Thyroid gland (tissue), 4 donors: Measurements from ENCODE around the gene CNGA3. TPM values are rescaled to one million over a fixed set of nuclear protein-coding genes. Genes with fewer than 3 reads are reported as not detected.

Experiments
- DNase-seq, 2 donors: peaks; one replicate each; pipeline ENCODE4 v3.0.0-alpha.2; 2019
- H3K27ac ChIP-seq, 3 donors: fragments of 200-600 bp; sonication (generic); 1 replicate in 2 of 3; 2 replicates in 1 of 3; pipeline ENCODE4 v1.5.1; 2016 to 2019; ENCODE audit warnings: mild to moderate bottlenecking in 1 of 3, moderate library complexity in 1 of 3
- H3K27me3 ChIP-seq: fragments of 200-600 bp; sonication (generic); one replicate; pipeline ENCODE4 v1.5.1; 2019
- H3K36me3 ChIP-seq, 2 donors: fragments of 200-600 bp; sonication (generic); one replicate each; pipeline ENCODE4 v1.5.1; 2016 to 2019
- H3K4me1 ChIP-seq, 2 donors: fragments of 200-600 bp; sonication (generic); one replicate each; pipeline ENCODE4 v1.5.1; 2017 to 2019
- H3K4me3 ChIP-seq, 3 donors: fragments of 200-600 bp; sonication (generic); replicated peaks in 1 of 3; 1 replicate in 2 of 3; 2 replicates in 1 of 3; pipeline ENCODE4 v1.5.1; 2016; ENCODE audit warnings: mild to moderate bottlenecking in 1 of 3
- H3K9me3 ChIP-seq: fragments of 200-600 bp; sonication (generic); one replicate; pipeline ENCODE4 v1.5.1; 2017
- CTCF ChIP-seq, 6 experiments: fragments of 200-600 bp in 3 of 6; fragments of 450-650 bp in 3 of 6; sonication (generic) in 3 of 6; IDR thresholded peaks; one replicate each; pipeline ENCODE4 v1.5.1; 2016 to 2019; ENCODE audit warnings: antibody characterized with exemption in 6 of 6, mild to moderate bottlenecking in 2 of 6, inconsistent platforms in 1 of 6, moderate library complexity in 1 of 6
- POLR2A ChIP-seq, 2 donors: fragments of 450-650 bp; IDR thresholded peaks; one replicate each; pipeline ENCODE4 v1.6.1; 2017; ENCODE audit warnings: antibody characterized with exemption in 2 of 2, mild to moderate bottlenecking in 2 of 2, moderate library complexity in 1 of 2
- WGBS, 2 donors: methylation state at CpG; one replicate each; pipeline ENCODE4 v1.1.5; 2017; 5-methylcytosine and 5-hydroxymethylcytosine counted together
- intact Hi-C: fragments of 100-400 bp; cut with DNase I; formaldehyde crosslinking; loops from one replicate; pipeline ENCODE4 v1.15.1; 2023
- total RNA-seq, 4 donors: library from RNA; depleted of rRNA; stranded (reverse); fragments of >200 nt; gene quantifications; one replicate each; pipeline ENCODE4 v1.2.3, GENCODE V29; 2016

The CNGA3 gene
- total RNA-seq, 4 donors from 2014 or later: 0.54 TPM; not detected in 3

DNA sequence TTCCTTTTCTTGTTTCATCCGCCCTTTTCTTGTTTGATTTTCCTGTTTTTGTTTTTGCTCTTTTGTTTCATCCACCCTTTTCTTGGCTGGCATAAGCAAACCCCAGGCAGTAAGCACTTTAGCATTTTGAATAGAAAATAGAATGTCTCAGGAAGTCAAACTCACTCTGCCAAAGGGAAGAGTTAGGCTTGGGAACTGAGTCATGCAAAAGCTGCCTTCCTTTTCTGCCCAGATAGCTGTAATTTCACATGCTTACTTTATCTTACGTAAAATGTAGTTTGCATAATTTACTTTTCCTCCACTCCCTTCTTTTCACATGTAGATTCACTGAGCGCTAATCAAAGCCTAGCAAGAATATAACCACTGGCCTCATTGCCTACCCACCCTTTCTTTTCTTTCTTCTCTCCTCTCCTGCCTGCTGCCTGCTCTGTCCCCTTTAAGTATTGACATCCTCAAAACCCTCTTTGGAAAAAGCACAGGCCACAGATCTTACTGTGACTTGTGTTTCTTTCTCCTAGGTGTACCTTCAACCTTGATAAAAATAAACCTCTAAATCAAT lies 48.4 kb downstream of the CNGA3 start:
- DNase-seq: no peak
- H3K27me3 ChIP-seq: no peaks in the 10 kb centered on the region
- H3K4me1 ChIP-seq: no peaks in the 10 kb centered on the region
- 78 to 86% methylated on average over 3 of the region's 3 CpGs for WGBS, 2 donors
- H3K27ac ChIP-seq: no peak overlapping the region
- H3K4me3 ChIP-seq: no peak overlapping the region
- intact Hi-C loops: no loop called here
- H3K9me3 ChIP-seq: no peaks in the 10 kb centered on the region
- no peaks in the 10 kb centered on the region for H3K36me3 ChIP-seq
- TF ChIP-seq CTCF (IDR thresholded peaks at IDR 0.05) (no peak), POLR2A (IDR thresholded peaks at IDR 0.05) (no peak)

DNA sequence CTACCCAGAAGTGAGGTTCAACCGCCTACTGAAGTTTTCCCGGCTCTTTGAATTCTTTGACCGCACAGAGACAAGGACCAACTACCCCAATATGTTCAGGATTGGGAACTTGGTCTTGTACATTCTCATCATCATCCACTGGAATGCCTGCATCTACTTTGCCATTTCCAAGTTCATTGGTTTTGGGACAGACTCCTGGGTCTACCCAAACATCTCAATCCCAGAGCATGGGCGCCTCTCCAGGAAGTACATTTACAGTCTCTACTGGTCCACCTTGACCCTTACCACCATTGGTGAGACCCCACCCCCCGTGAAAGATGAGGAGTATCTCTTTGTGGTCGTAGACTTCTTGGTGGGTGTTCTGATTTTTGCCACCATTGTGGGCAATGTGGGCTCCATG lies 49.7 kb downstream of the CNGA3 start:
- Histone ChIP-seq H3K27me3 (no peaks in the 10 kb centered on the region), H3K4me3 (no peak overlapping the region), H3K27ac (no peak overlapping the region), H3K9me3 (no peaks in the 10 kb centered on the region), H3K36me3 (no peaks in the 10 kb centered on the region), H3K4me1 (no peaks in the 10 kb centered on the region)
- TF ChIP-seq CTCF (IDR thresholded peaks at IDR 0.05) (no peak), POLR2A (IDR thresholded peaks at IDR 0.05) (no peak)
- intact Hi-C loops: no loop called here
- WGBS, 2 donors: 93 to 97% methylated on average over 6 of the region's 6 CpGs
- no peak for DNase-seq

DNA sequence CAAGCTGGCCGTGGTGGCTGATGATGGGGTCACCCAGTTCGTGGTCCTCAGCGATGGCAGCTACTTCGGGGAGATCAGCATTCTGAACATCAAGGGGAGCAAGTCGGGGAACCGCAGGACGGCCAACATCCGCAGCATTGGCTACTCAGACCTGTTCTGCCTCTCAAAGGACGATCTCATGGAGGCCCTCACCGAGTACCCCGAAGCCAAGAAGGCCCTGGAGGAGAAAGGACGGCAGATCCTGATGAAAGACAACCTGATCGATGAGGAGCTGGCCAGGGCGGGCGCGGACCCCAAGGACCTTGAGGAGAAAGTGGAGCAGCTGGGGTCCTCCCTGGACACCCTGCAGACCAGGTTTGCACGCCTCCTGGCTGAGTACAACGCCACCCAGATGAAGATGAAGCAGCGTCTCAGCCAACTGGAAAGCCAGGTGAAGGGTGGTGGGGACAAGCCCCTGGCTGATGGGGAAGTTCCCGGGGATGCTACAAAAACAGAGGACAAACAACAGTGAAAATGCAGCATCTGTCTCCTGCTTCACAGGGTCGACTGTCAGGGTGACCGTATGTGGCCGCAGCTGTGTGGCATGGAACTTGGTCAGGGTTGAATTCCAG lies 50.6 kb downstream of the CNGA3 start:
- H3K9me3 ChIP-seq: no peaks in the 10 kb centered on the region
- H3K4me3 ChIP-seq: no peak overlapping the region
- no peak for DNase-seq
- no peaks in the 10 kb centered on the region for H3K27me3 ChIP-seq
- no peaks in the 10 kb centered on the region for H3K4me1 ChIP-seq
- WGBS, 2 donors: 92% methylated on average over 21 to 23 of the region's 23 CpGs
- H3K27ac ChIP-seq: no peak overlapping the region
- H3K36me3 ChIP-seq: no peaks in the 10 kb centered on the region
- intact Hi-C loops: no loop called here
- TF ChIP-seq CTCF (IDR thresholded peaks at IDR 0.05) (no peak), POLR2A (IDR thresholded peaks at IDR 0.05) (no peak)

GRCh38 chr2:98399140-98399539 lies 52.9 kb downstream of the CNGA3 start:
- DNase-seq: no peak
- no peaks in the 10 kb centered on the region for H3K4me1 ChIP-seq
- H3K27ac ChIP-seq: no peak overlapping the region
- TF ChIP-seq POLR2A (IDR thresholded peaks at IDR 0.05) (no peak), CTCF (IDR thresholded peaks at IDR 0.05) (no peak)
- intact Hi-C loops: no loop called here
- no peak overlapping the region for H3K4me3 ChIP-seq
- 79 to 80% methylated on average over 4 of the region's 4 CpGs for WGBS, 2 donors
- no peaks in the 10 kb centered on the region for H3K36me3 ChIP-seq
- no peaks in the 10 kb centered on the region for H3K9me3 ChIP-seq
- H3K27me3 ChIP-seq: no peaks in the 10 kb centered on the region

DNA sequence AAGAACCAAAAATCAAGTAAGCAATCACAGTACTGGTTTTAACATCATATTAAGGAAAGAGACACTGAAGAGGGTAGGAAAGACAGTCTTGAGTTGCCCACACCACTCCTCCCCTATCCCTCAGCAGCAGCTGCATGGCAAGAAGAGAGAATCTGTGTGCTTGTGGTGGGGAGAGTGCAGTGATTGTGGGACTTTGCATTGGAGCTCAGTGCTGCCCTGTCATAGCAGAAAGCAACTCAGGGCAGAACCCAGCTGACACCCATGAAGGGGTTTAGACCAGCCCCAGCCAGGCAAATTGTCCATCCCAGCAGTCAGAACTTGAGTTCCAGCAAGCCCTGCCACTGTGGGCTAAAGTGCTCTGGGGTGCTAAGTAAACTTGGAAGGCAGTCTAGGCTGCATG lies 57.6 kb downstream of the CNGA3 start:
- TF ChIP-seq POLR2A (IDR thresholded peaks at IDR 0.05): no peak
- no peak for TF ChIP-seq CTCF (IDR thresholded peaks at IDR 0.05)
- no peak overlapping the region for H3K27ac ChIP-seq
- no peaks in the 10 kb centered on the region for H3K9me3 ChIP-seq
- H3K27me3 ChIP-seq: no peaks in the 10 kb centered on the region
- no peaks in the 10 kb centered on the region for H3K4me1 ChIP-seq
- intact Hi-C loops: no loop called here
- H3K36me3 ChIP-seq: no peaks in the 10 kb centered on the region
- no peak overlapping the region for H3K4me3 ChIP-seq
- DNase-seq: no peak
